Body of pancreas (tissue), 4 donors: ENCODE results near the gene SAMD8. TPM values are rescaled to one million over a fixed set of nuclear protein-coding genes. Genes with fewer than 3 reads are reported as not detected.
"Not testable (repeated sequence)": the region's sequence is repeated elsewhere in the genome, so short reads cannot be mapped to it uniquely, and the experiment has no call there.

Source experiments
- ATAC-seq: fragments of 150-250 bp; one replicate; pipeline ENCODE4 v1.9.1; 2016
- DNase-seq, 4 donors: peaks; one replicate each; pipeline ENCODE4 v3.0.0-alpha.2; 2019
- H3K27ac ChIP-seq, 4 donors: fragments of 200-600 bp; sonication (generic); 1 replicate in 3 of 4; 2 replicates in 1 of 4; pipeline versions ENCODE4 v1.5.1 to v1.6.1; 2016 to 2019; ENCODE audit warnings: mild to moderate bottlenecking in 1 of 4, mixed read lengths in 1 of 4, moderate library complexity in 1 of 4
- H3K27me3 ChIP-seq, 2 donors: fragments of 200-600 bp; sonication (generic); one replicate each; pipeline ENCODE4 v1.6.0; 2016; ENCODE audit warnings: mild to moderate bottlenecking in 1 of 2
- H3K36me3 ChIP-seq, 2 donors: fragments of 200-600 bp; sonication (generic); replicated peaks in 1 of 2; 2 replicates each; pipeline ENCODE4 v1.5.1; 2016; ENCODE audit warnings: low read depth in 2 of 2; ENCODE audit not compliant: insufficient read depth in 1 of 2
- H3K4me1 ChIP-seq: fragments of 200-600 bp; sonication (generic); one replicate; pipeline ENCODE4 v1.6.0; 2016
- H3K4me3 ChIP-seq, 2 donors: fragments of 200-600 bp; sonication (generic); 1 replicate in 1 of 2; 2 replicates in 1 of 2; pipeline ENCODE4 v1.5.1; 2016 to 2019
- H3K9me3 ChIP-seq, 3 donors: fragments of 200-600 bp; sonication (generic); 1 replicate in 2 of 3; 2 replicates in 1 of 3; pipeline ENCODE4 v1.5.1; 2016
- POLR2A ChIP-seq, 3 donors: fragments of 450-650 bp; IDR thresholded peaks; one replicate each; pipeline ENCODE4 v1.6.1; 2016; ENCODE audit warnings: antibody characterized with exemption in 3 of 3, mild to moderate bottlenecking in 2 of 3
- WGBS, 2 donors: methylation state at CpG; one replicate each; pipeline ENCODE4 v1.1.5; 2017; 5-methylcytosine and 5-hydroxymethylcytosine counted together
- intact Hi-C: fragments of 100-400 bp; cut with DNase I; formaldehyde crosslinking; loops from one replicate; pipeline ENCODE4 v1.15.1; 2023
- total RNA-seq, 2 donors: library from RNA; depleted of rRNA; stranded (reverse); fragments of >200 nt; gene quantifications; one replicate each; pipeline ENCODE4 v1.1.0, GENCODE V29; 2016
- TF ChIP-seq, protein P1 (sequence below), 7 experiments: fragments of 450-650 bp in 4 of 7; fragments of 200-600 bp in 3 of 7; sonication (generic) in 3 of 7; IDR thresholded peaks; one replicate each; pipeline ENCODE4 v1.5.1; 2016 to 2019; ENCODE audit warnings: antibody characterized with exemption in 7 of 7

Gene SAMD8
- total RNA-seq, 2 donors from 2014 or later: 16.1 to 18.5 TPM

- Histone ChIP-seq H3K27ac (no peak overlapping the region), H3K4me1 (no peaks in the 10 kb centered on the region), H3K36me3 (no peaks in the 10 kb centered on the region), H3K27me3 (no peaks in the 10 kb centered on the region), H3K9me3 (no peaks in the 10 kb centered on the region), H3K4me3 (no peak overlapping the region)
- DNase-seq: no peak
- 70 to 71% methylated on average over 1 of the region's 1 CpG for WGBS, 2 donors
- TF ChIP-seq, protein P1, sequence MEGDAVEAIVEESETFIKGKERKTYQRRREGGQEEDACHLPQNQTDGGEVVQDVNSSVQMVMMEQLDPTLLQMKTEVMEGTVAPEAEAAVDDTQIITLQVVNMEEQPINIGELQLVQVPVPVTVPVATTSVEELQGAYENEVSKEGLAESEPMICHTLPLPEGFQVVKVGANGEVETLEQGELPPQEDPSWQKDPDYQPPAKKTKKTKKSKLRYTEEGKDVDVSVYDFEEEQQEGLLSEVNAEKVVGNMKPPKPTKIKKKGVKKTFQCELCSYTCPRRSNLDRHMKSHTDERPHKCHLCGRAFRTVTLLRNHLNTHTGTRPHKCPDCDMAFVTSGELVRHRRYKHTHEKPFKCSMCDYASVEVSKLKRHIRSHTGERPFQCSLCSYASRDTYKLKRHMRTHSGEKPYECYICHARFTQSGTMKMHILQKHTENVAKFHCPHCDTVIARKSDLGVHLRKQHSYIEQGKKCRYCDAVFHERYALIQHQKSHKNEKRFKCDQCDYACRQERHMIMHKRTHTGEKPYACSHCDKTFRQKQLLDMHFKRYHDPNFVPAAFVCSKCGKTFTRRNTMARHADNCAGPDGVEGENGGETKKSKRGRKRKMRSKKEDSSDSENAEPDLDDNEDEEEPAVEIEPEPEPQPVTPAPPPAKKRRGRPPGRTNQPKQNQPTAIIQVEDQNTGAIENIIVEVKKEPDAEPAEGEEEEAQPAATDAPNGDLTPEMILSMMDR (IDR thresholded peaks at IDR 0.05): no peak
- no peak for TF ChIP-seq POLR2A (IDR thresholded peaks at IDR 0.05)
- intact Hi-C loops: no loop called here
- no peak for ATAC-seq
These were observed 18.1 kb downstream of the SAMD8 start for GRCh38 chr10:75129537-75129936.

DNA sequence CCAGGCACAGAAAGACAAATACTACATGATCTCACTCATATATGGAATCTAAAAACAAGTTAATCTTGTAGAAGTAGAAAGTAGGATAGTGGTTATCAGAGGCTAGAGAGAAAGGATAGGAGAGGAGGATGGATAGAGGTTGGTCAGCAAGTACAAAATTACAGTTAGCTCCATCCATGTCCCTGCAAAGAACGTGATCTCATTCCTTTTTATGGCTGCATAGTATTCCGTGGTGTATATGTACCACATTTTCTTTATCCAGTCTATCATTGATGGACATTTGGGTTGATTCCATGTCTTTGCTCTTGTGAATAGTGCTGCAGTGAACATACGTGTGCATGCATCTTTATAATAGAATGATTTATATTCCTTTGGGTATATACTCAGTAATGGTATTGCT is 22.2 kb downstream of the SAMD8 start:
- ATAC-seq, H3K4me1 ChIP-seq, intact Hi-C loops, DNase-seq, H3K36me3 ChIP-seq, H3K4me3 ChIP-seq, H3K27me3 ChIP-seq, H3K9me3 ChIP-seq, H3K27ac ChIP-seq: not testable (repeated sequence)
- 89 to 91% methylated on average over 3 of the region's 3 CpGs for WGBS, 2 donors

DNA sequence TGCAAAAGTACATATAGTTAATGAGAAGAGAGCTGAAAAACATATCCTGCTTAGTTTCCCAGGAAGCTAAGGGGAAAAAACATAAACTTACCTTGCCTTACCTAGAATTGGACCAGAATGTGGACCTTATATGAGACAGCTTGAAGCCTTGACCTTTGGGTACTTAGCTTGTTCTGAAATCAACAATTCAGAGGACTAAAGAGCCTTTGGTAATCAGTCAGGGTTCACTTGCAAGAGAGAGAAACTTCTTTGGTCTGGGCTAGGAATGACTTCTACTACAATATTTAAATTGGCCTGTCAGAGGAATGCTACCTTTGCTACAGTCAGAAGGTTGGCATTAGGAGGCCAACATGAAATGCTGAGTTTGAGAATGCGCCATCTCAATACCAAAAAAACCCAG is 24.9 kb downstream of the SAMD8 start:
- TF ChIP-seq POLR2A (IDR thresholded peaks at IDR 0.05): no peak
- TF ChIP-seq, protein P1 (IDR thresholded peaks at IDR 0.05): no peak
- Histone ChIP-seq H3K4me1 (peaks cover 14% of the 10 kb centered on the region), H3K4me3 (no peak overlapping the region), H3K36me3 (no peaks in the 10 kb centered on the region), H3K27me3 (no peaks in the 10 kb centered on the region), H3K27ac (no peak overlapping the region), H3K9me3 (no peaks in the 10 kb centered on the region)
- DNase-seq (no peak), ATAC-seq (no peak)
- 100% methylated on average over 1 of the region's 1 CpG for WGBS, 2 donors
- intact Hi-C loops: no loop called here

GRCh38 chr10:75137533-75138438 is 26.3 kb downstream of the SAMD8 start:
- Histone ChIP-seq H3K27me3 (no peaks in the 10 kb centered on the region), H3K27ac (no peak overlapping the region), H3K4me3 (no peak overlapping the region), H3K36me3 (no peaks in the 10 kb centered on the region), H3K4me1 (peaks cover 23% of the 10 kb centered on the region), H3K9me3 (no peaks in the 10 kb centered on the region)
- ATAC-seq (no peak), DNase-seq (no peak)
- 39 to 51% methylated on average over 3 of the region's 3 CpGs for WGBS, 2 donors
- no peak for TF ChIP-seq POLR2A (IDR thresholded peaks at IDR 0.05)
- TF ChIP-seq, protein P1 (IDR thresholded peaks at IDR 0.05): no peak
- intact Hi-C loops: no loop called here

GRCh38 chr10:75140246-75140645 is 28.8 kb downstream of the SAMD8 start:
- DNase-seq: no peak
- Histone ChIP-seq H3K27ac (no peak overlapping the region), H3K9me3 (no peaks in the 10 kb centered on the region), H3K4me1 (peaks cover 30% of the 10 kb centered on the region), H3K4me3 (no peak overlapping the region), H3K27me3 (no peaks in the 10 kb centered on the region), H3K36me3 (no peaks in the 10 kb centered on the region)
- no peak for ATAC-seq
- no peak for TF ChIP-seq POLR2A (IDR thresholded peaks at IDR 0.05)
- TF ChIP-seq, protein P1 (IDR thresholded peaks at IDR 0.05): no peak
- 93 to 98% methylated on average over 4 of the region's 4 CpGs for WGBS, 2 donors
- intact Hi-C loops: no loop called here
